Measurements from ENCODE around the gene SLC25A46. TPM values are rescaled to one million over a fixed set of nuclear protein-coding genes. Genes with fewer than 3 reads are reported as not detected.

The SLC25A46 gene
- total and polyA plus RNA-seq, 2 experiments from 2014 or later, result 27.2 to 40.4 TPM

GRCh38 chr5:110809006-110809405 lies 70.2 kb downstream of the SLC25A46 start:
- Histone ChIP-seq H3K27ac (no peak overlapping the region), H3K9me3 (ENCODE audit: low read depth) (no peaks in the 10 kb centered on the region), H3K4me1 (ENCODE audit: low read depth) (no peaks in the 10 kb centered on the region), H3K4me3 (no peak overlapping the region), H3K27me3 (no peaks in the 10 kb centered on the region), H3K36me3 (no peaks in the 10 kb centered on the region)
- DNase-seq (ENCODE audit: low read depth in 1 of 2, low spot score in 1 of 2), result no peak
- TF ChIP-seq CTCF (IDR thresholded peaks at IDR 0.05; ENCODE audit: low read depth, low read length), result no peak

Other genes starting within 250 kb of the SLC25A46 start
- 2.9 and 7.0 TPM in 2 replicates for gene TMEM232, start 12.3 kb upstream of the SLC25A46 start, total RNA-seq
- gene TMEM232, start 12.3 kb upstream of the SLC25A46 start, polyA plus RNA-seq, result 2.5 and 5.0 TPM in 2 replicates

Data from cardiac muscle cell (in vitro differentiated cells and primary cell).